CD4-positive, alpha-beta T cell treated with Interleukin-1 beta for 1 hour (primary cell): ENCODE measurements around the gene KLRC4.
"Not testable (repeated sequence)": the region's sequence is repeated elsewhere in the genome, so short reads cannot be mapped to it uniquely, and the experiment has no call there.

Source experiments
- DNase-seq, 2 donors: peaks; one replicate each; pipeline ENCODE4 v3.0.0-alpha.2; 2020 to 2022

The KLRC4 gene

GRCh38 chr12:10409392-10409791 is at the start of gene KLRC4:
KLRC4 (minus strand) TSS chr12:10409757; CDS start chr12:10409575, 182 bp downstream.
- peak; percentile 23 to 37 for DNase-seq

- DNase-seq: no peak
These were observed 48.2 kb upstream of the KLRC4 start for GRCh38 chr12:10457760-10458159.

- DNase-seq: no peak
These were observed 47.3 kb upstream of the KLRC4 start for GRCh38 chr12:10456856-10457255.

GRCh38 chr12:10455766-10456165 is 46.2 kb upstream of the KLRC4 start:
- DNase-seq: no peak

- DNase-seq: no peak
These were observed 45.0 kb upstream of the KLRC4 start for GRCh38 chr12:10454531-10454930.

GRCh38 chr12:10453156-10453555 is 43.6 kb upstream of the KLRC4 start, which contains the start of gene KLRC1:
KLRC1 (minus strand) TSS chr12:10453377; CDS start chr12:10451156, 2,221 bp downstream.
- no peak for DNase-seq

GRCh38 chr12:10448236-10448635 is 38.7 kb upstream of the KLRC4 start:
- DNase-seq: no peak

GRCh38 chr12:10446052-10446451 is 36.5 kb upstream of the KLRC4 start:
- not testable (repeated sequence) for DNase-seq

- not testable (repeated sequence) for DNase-seq
These were observed 31.6 kb upstream of the KLRC4 start for GRCh38 chr12:10441144-10441543.

- DNase-seq: not testable (repeated sequence)
These were observed 30.2 kb upstream of the KLRC4 start for GRCh38 chr12:10439608-10440274.

- not testable (repeated sequence) for DNase-seq
These were observed 28.0 kb upstream of the KLRC4 start for GRCh38 chr12:10437601-10438000.

- peak in 1 of 2 donors; percentile 8 for DNase-seq
These were observed 26.3 kb upstream of the KLRC4 start, which contains the start of gene KLRC2 for GRCh38 chr12:10435816-10436215. KLRC2 (minus strand) TSS chr12:10436010; CDS start chr12:10435986, 24 bp downstream.

GRCh38 chr12:10430623-10431022 is 21.1 kb upstream of the KLRC4 start:
- not testable (repeated sequence) for DNase-seq

- DNase-seq: not testable (repeated sequence)
These were observed 16.4 kb upstream of the KLRC4 start for GRCh38 chr12:10425938-10426337.

- not testable (repeated sequence) for DNase-seq
These were observed 14.8 kb upstream of the KLRC4 start for GRCh38 chr12:10424260-10424899.

- DNase-seq: not testable (repeated sequence)
These were observed 12.6 kb upstream of the KLRC4 start for GRCh38 chr12:10422159-10422558.

- DNase-seq: not testable (repeated sequence)
These were observed 10.8 kb upstream of the KLRC4 start, which contains the start of gene KLRC3 for GRCh38 chr12:10420334-10420733. KLRC3 (minus strand) TSS chr12:10420595; CDS start chr12:10420550, 45 bp downstream.

- DNase-seq: no peak
These were observed 715 bp downstream of the KLRC4 start for GRCh38 chr12:10408842-10409241.

- peak in 1 of 2 donors; percentile 44 for DNase-seq
These were observed 2.8 kb downstream of the KLRC4 start for GRCh38 chr12:10406725-10407124.

GRCh38 chr12:10405294-10405693 is 4.3 kb downstream of the KLRC4 start:
- DNase-seq: no peak

- DNase-seq: no peak
These were observed 4.8 kb downstream of the KLRC4 start for GRCh38 chr12:10404798-10405197.

GRCh38 chr12:10400829-10401228 is 8.7 kb downstream of the KLRC4 start:
- no peak for DNase-seq

- no peak for DNase-seq
These were observed 11.4 kb downstream of the KLRC4 start for GRCh38 chr12:10398168-10398567.

- peak; percentile 31 to 58 for DNase-seq
These were observed 12.3 kb downstream of the KLRC4 start for GRCh38 chr12:10397296-10397695.
